Suppressor macrophage treated with lipopolysaccharide for 4 hours (primary cell): Measurements from ENCODE around the gene THADA.
"Not testable (repeated sequence)": the region's sequence is repeated elsewhere in the genome, so short reads cannot be mapped to it uniquely, and the experiment has no call there.

ENCODE experiments used
- DNase-seq: peaks from one replicate; pipeline ENCODE4 v3.0.0-alpha.2; 2020

Gene THADA

GRCh38 chr2:43604674-43605073, 8.8 kb upstream of the THADA start:
- DNase-seq: no peak

DNA sequence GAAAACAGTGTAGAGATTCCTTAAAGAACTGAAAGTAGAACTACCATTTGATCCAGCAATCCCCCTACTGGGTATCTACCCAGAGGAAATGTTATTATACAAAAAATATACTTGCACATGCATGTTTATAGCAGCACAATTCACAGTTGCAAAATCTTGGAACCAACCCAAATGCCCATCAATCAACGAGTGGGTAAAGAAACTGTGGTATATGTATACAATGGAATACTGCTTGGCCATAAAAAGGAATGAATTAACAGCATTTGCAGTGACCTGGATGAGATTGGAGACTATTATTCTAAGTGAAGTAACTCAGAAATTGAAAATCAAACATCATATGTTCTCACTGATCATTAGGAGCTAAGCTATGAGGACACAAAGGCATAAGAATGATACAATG, 4.8 kb upstream of the THADA start:
- DNase-seq: not testable (repeated sequence)

DNA sequence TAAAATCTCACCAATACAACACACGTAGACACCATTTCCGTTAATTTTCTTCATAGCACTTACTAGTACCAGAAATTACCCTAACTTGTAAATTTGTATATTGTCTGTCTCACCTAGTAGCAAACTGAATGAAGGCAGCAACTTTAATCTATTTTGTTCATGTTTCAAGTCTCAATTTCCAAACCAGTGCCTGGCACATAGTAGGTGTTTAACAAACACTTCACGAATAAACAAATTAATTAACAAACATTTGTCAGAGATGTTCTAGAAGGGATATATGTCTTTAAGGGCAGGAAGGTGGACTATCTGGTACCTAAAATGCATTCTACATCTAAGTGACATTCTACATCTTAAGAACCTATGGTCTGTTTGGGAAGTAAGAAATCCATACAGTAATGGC, 963 bp downstream of the THADA start:
- no peak for DNase-seq

- no peak for DNase-seq
Observed at GRCh38 chr2:43593254-43593653, 2.6 kb downstream of the THADA start.

GRCh38 chr2:43592443-43592842, 3.4 kb downstream of the THADA start:
- DNase-seq: no peak

GRCh38 chr2:43585708-43586107, 10.1 kb downstream of the THADA start:
- no peak for DNase-seq

- DNase-seq: no peak
Observed at GRCh38 chr2:43579275-43579981, 16.4 kb downstream of the THADA start.

DNA sequence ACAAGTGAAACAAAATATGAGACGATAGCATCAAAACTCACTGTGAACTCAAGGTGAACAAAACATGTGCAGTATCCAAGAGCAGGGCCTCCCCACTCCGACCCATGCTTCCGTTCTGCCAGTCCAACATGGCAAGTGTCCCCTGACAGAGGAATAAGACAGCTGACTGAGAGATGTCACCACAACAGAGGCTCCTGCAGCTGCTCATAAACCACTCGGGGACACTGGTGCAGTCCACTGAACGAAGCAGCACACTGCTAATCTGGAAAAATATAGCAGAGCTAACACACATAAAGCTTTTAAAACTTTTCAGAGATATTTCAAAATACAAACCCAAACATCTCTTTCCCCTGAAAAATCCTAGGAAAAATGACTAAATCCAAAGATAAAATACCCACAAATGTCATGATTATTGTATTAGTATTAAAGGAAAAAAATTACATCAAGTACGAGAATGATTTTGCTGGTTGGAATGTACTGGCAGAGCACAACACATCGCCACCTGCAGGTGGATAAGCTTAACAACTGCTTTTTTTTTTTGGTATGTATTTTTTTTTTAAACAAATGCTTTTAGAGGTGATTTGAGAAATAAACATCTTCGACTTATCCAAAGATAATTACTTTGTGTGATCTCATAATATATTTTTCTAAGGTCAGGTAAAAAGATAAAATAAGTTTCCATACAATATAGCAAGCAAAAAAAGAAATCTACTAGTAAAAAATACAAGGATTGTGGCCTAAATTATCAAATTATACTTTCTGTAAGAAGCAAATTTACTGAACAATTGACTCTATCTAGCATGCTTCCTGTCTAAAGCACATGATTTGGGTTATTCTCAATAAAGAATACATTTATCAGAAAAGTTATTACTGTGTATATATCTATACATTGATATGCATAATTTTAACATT, 18.6 kb downstream of the THADA start:
- DNase-seq: peak; percentile 50

- DNase-seq: no peak
Observed at GRCh38 chr2:43572244-43572643, 23.6 kb downstream of the THADA start.

- DNase-seq: no peak
Observed at GRCh38 chr2:43569921-43570320, 25.9 kb downstream of the THADA start.

- DNase-seq: no peak
Observed at GRCh38 chr2:43568228-43568627, 27.6 kb downstream of the THADA start.

DNA sequence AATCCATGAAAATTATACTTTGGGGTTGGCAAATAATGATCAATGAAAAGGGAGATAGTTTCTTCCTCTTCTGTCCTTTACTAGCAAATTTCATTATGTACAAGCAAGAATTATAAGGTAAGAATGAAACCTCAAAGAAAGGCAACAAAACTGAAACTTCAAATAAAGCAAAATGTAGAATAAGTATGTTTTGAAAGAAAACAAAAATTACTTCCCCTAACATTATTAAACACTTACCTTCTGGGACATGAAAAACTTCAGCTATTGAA, 29.4 kb downstream of the THADA start:
- peak; percentile 16 for DNase-seq

GRCh38 chr2:43563679-43564078, 32.2 kb downstream of the THADA start:
- no peak for DNase-seq

DNA sequence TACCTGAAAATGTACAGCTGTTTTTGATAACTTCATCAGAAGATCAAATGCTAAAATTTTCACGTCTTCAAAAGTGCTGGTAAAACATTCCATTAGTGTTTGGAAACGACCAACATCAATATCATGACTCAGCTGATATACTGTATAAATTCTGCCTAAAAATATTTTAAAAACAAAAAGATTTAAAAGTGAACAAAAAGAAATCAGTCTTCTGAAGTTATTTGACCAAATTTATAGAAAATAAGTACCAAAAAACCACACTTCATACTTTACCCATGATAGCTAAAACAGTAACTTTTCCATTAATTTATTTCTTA, 35.6 kb downstream of the THADA start:
- DNase-seq: no peak

DNA sequence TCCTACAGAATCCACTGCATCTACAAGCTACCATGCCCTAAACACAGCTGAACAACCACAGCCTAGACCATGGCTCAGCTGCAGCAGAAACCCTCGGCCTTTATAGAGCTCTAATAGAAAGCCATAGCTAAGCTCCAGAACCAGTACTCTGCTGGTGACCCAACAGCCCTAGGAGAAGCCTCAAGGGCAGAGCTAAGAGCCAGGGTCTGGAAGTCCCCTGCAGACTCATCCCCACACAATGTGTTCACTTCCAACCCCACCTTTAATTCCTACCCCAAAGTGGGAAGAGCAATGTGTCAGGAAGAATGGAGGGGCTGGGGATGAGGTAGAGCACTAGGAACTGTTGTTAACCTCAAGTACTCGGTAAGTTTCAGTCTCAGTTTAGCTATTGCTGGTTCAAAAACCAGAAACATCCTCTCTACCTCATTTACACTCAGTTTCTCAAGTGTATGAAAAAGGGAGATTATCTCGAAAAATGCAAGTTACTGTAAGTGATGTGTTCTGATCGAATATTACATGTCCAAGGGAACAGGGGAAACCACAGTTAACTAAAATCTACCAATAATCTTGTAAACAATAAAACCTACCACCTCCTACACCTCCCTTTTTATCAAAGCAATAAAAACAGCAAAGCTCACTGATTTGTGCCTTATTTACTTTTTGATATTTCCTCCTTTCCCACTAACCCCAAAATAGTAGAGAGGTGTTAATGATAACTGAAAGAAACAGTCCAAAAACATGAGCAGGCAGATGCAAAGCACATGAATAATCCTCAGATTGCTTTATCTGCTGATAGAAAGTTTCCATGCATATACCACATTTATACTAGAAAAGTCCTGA, 36.2 kb downstream of the THADA start:
- DNase-seq: no peak

GRCh38 chr2:43557196-43557595, 38.6 kb downstream of the THADA start:
- DNase-seq: no peak

DNA sequence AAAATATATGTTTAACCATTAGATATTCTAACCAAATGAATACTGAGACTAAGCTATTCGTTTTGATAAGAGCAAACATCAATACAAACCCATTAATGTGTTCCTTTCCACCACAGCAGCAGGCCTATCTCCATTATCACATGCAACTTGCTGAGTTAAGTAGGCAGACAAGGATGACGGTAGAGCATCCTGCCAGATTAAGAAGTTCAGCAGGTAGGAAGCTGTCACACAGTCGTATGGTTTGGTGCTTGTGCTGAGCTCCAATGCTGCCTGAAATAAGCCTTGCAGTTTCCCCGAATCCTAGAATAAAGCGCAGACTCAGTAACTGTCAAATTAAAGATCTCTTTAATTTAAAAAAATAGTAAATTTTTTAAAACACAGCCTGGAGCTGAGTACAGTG, 39.6 kb downstream of the THADA start:
- DNase-seq: no peak

GRCh38 chr2:43553341-43553855, 42.4 kb downstream of the THADA start:
- peak; percentile 30 for DNase-seq

GRCh38 chr2:43551990-43552389, 43.8 kb downstream of the THADA start:
- no peak for DNase-seq

DNA sequence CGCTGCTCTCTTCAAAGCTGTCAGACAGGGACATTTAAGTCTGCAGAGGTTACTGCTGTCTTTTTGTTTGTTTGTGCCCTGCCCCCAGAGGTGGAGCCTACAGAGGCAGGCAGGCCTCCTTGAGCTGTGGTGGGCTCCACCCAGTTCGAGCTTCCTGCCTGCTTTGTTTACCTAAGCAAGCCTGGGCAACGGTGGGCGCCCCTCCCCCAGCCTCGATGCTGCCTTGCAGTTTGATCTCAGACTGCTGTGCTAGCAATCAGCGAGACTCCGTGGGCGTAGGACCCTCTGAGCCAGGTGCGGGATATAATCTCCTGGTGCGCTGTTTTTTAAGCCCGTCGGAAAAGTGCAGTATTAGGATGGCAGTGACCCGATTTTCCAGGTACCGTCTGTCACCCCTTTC, 47.5 kb downstream of the THADA start:
- not testable (repeated sequence) for DNase-seq

GRCh38 chr2:43542285-43542933, 53.4 kb downstream of the THADA start:
- DNase-seq: peak; percentile 77

GRCh38 chr2:43541165-43541564, 54.7 kb downstream of the THADA start:
- no peak for DNase-seq
